H1 (cell line): ENCODE results near the gene SH2D1B. TPM values are rescaled to one million over a fixed set of nuclear protein-coding genes. Genes with fewer than 3 reads are reported as not detected.

Experiments used
- CTCF ChIA-PET: fragments of 300-600 bp; sonication (Branson Sonifier 250); formaldehyde crosslinking; loops from one replicate; lab custom pipeline; 2021; ENCODE audit not compliant: partially characterized antibody; lab: Charles Lee
- POLR2A ChIA-PET: fragments of 300-600 bp; sonication (Branson Sonifier 250); formaldehyde crosslinking; loops from one replicate; lab custom pipeline; 2021; ENCODE audit warnings: inconsistent platforms; ENCODE audit not compliant: partially characterized antibody; lab: Charles Lee
- DNase-seq, 2 experiments: peaks; one replicate each; pipeline versions ENCODE4 v3.0.0 to v3.0.0-alpha.2; 2010 to 2022; ENCODE audit warnings: low spot score in 2 of 2, low read depth in 1 of 2, mixed read lengths in 1 of 2
- FAIRE-seq: peaks from 2 replicates; lab custom pipeline; 2011; peaks lifted over from hg19 to GRCh38; lab: Jason Lieb, UNC
- H2AFZ ChIP-seq: 2 replicates; pipeline ENCODE4 v1.8.1; 2012; ENCODE audit warnings: low read length, inconsistent platforms
- H2AK5ac ChIP-seq: 2 replicates; pipeline ENCODE4 v1.6.1; 2013; ENCODE audit warnings: low read depth, low read length
- H2BK120ac ChIP-seq: replicated peaks from 2 replicates; pipeline ENCODE3; 2013; ENCODE audit warnings: low read depth, low read length, inconsistent platforms
- H2BK12ac ChIP-seq: 2 replicates; pipeline ENCODE4 v1.6.1; 2013; ENCODE audit warnings: low read depth, low read length
- H2BK15ac ChIP-seq: 2 replicates; pipeline ENCODE4 v1.6.1; 2013; ENCODE audit warnings: low read length
- H2BK20ac ChIP-seq: 2 replicates; pipeline ENCODE4 v1.6.1; 2013; ENCODE audit warnings: low read length
- H2BK5ac ChIP-seq: 2 replicates; pipeline ENCODE4 v1.6.1; 2013; ENCODE audit warnings: low read depth, low read length
- H3K14ac ChIP-seq: 2 replicates; pipeline ENCODE4 v1.6.1; 2013; ENCODE audit warnings: inconsistent platforms; ENCODE audit not compliant: insufficient read length
- H3K18ac ChIP-seq: 2 replicates; pipeline ENCODE4 v1.6.1; 2013; ENCODE audit warnings: low read length; ENCODE audit errors: extremely low read depth
- H3K23ac ChIP-seq: 2 replicates; pipeline ENCODE4 v1.6.1; 2013; ENCODE audit warnings: inconsistent platforms; ENCODE audit not compliant: insufficient read length
- H3K23me2 ChIP-seq: 2 replicates; pipeline ENCODE4 v1.6.1; 2013; ENCODE audit warnings: low read depth, low read length
- H3K27ac ChIP-seq: 2 replicates; pipeline ENCODE4 v1.6.1; 2011; ENCODE audit warnings: low read depth, low read length, inconsistent platforms
- H3K27me3 ChIP-seq, 4 experiments: replicated peaks in 1 of 4; 1 replicate in 1 of 4; 2 replicates in 3 of 4; pipeline versions ENCODE4 v1.6.1 to v1.8.1; 2011 to 2013; ENCODE audit warnings: low read length in 3 of 4, mild to moderate bottlenecking in 3 of 4, inconsistent platforms in 2 of 4, mixed read lengths in 2 of 4, moderate library complexity in 1 of 4; ENCODE audit not compliant: control insufficient read depth in 3 of 4, insufficient read depth in 3 of 4; ENCODE audit errors: extremely low read depth in 1 of 4
- H3K36me3 ChIP-seq, 4 experiments: 2 replicates each; pipeline versions ENCODE4 v1.6.1 to v1.8.1; 2011 to 2013; ENCODE audit warnings: mild to moderate bottlenecking in 4 of 4, low read length in 3 of 4, moderate library complexity in 2 of 4, control low read depth in 1 of 4, inconsistent platforms in 1 of 4; ENCODE audit not compliant: insufficient read depth in 4 of 4, control insufficient read depth in 2 of 4
- H3K4ac ChIP-seq: replicated peaks from 2 replicates; pipeline ENCODE3; 2013; ENCODE audit warnings: low read length, low read depth, mixed read lengths, inconsistent platforms; ENCODE audit not compliant: insufficient read length
- H3K4me1 ChIP-seq, 4 experiments: replicated peaks in 1 of 4; 1 replicate in 1 of 4; 2 replicates in 3 of 4; pipeline versions ENCODE4 v1.6.1 to v1.8.1; 2011 to 2013; ENCODE audit warnings: low read length in 3 of 4, inconsistent platforms in 2 of 4, mixed read lengths in 1 of 4; ENCODE audit not compliant: insufficient read depth in 4 of 4, control insufficient read depth in 3 of 4
- H3K4me2 ChIP-seq, 2 experiments: 2 replicates each; pipeline versions ENCODE4 v1.6.1 to v1.8.1; 2011 to 2013; ENCODE audit warnings: low read depth in 2 of 2, low read length in 2 of 2, control low read depth in 1 of 2, inconsistent platforms in 1 of 2, mild to moderate bottlenecking in 1 of 2; ENCODE audit not compliant: insufficient read depth in 1 of 2
- H3K4me3 ChIP-seq, 4 experiments: fragments of 200-600, 300-600 bp in 1 of 4; sonication (generic), shearing (Covaris generic), sonication (Bioruptor Twin) in 1 of 4; 2 replicates each; pipeline versions ENCODE4 v1.5.1 to v1.8.1; 2011 to 2016; ENCODE audit warnings: low read length in 4 of 4, low read depth in 3 of 4, control low read depth in 2 of 4, inconsistent platforms in 2 of 4, mild to moderate bottlenecking in 2 of 4, mixed read lengths in 1 of 4, moderate library complexity in 1 of 4; ENCODE audit not compliant: insufficient read depth in 2 of 4; ENCODE audit errors: extremely low read depth in 1 of 4
- H3K56ac ChIP-seq: replicated peaks from 2 replicates; pipeline ENCODE3; 2013; ENCODE audit warnings: low read depth, mild to moderate bottlenecking, mixed read lengths, low read length, inconsistent platforms; ENCODE audit not compliant: insufficient read length
- H3K79me1 ChIP-seq: 2 replicates; pipeline ENCODE4 v1.6.1; 2013; ENCODE audit warnings: low read depth, low read length, control low read depth
- H3K79me2 ChIP-seq, 2 experiments: 2 replicates each; pipeline versions ENCODE4 v1.6.1 to v1.8.1; 2012 to 2013; ENCODE audit warnings: low read length in 2 of 2, mild to moderate bottlenecking in 2 of 2, inconsistent platforms in 1 of 2; ENCODE audit not compliant: insufficient read depth in 2 of 2, control insufficient read depth in 1 of 2
- H3K9ac ChIP-seq, 4 experiments: replicated peaks in 1 of 4; 1 replicate in 1 of 4; 2 replicates in 3 of 4; pipeline versions ENCODE4 v1.6.1 to v1.8.1; 2011 to 2013; ENCODE audit warnings: low read depth in 3 of 4, low read length in 3 of 4, control low read depth in 2 of 4, mild to moderate bottlenecking in 2 of 4, moderate library complexity in 2 of 4, inconsistent platforms in 1 of 4; ENCODE audit errors: extremely low read depth in 1 of 4
- H3K9me3 ChIP-seq, 2 experiments: 2 replicates each; pipeline versions ENCODE4 v1.6.1 to v1.8.1; 2012 to 2013; ENCODE audit warnings: mild to moderate bottlenecking in 2 of 2, moderate library complexity in 2 of 2, control low read depth in 1 of 2, inconsistent platforms in 1 of 2, low read depth in 1 of 2, low read length in 1 of 2, mixed read lengths in 1 of 2; ENCODE audit not compliant: insufficient read depth in 2 of 2
- H4K20me1 ChIP-seq, 2 experiments: replicated peaks in 1 of 2; 2 replicates each; pipeline versions ENCODE3 to v1.8.1; 2011 to 2013; ENCODE audit warnings: inconsistent platforms in 2 of 2, low read length in 2 of 2, mild to moderate bottlenecking in 1 of 2; ENCODE audit not compliant: insufficient read depth in 2 of 2, control insufficient read depth in 1 of 2
- H4K5ac ChIP-seq: 2 replicates; pipeline ENCODE4 v1.6.1; 2013; ENCODE audit warnings: low read length, low read depth, mixed read lengths, inconsistent platforms; ENCODE audit not compliant: insufficient read length
- H4K8ac ChIP-seq: 2 replicates; pipeline ENCODE4 v1.8.0; 2013; ENCODE audit warnings: mild to moderate bottlenecking, moderate library complexity, low read length, inconsistent platforms; ENCODE audit not compliant: insufficient read depth; ENCODE audit errors: extremely low read depth
- H4K91ac ChIP-seq: replicated peaks from 2 replicates; pipeline ENCODE3; 2013; ENCODE audit warnings: low read length, mixed read lengths, inconsistent platforms; ENCODE audit not compliant: insufficient read length
- ASH2L ChIP-seq: fragments of 200-600, 300-600 bp; sonication (generic); IDR thresholded peaks from one replicate; pipeline ENCODE4 v1.7.1; 2017; ENCODE audit warnings: low read length
- BRCA1 ChIP-seq: IDR thresholded peaks from 2 replicates; pipeline ENCODE4 v1.6.1; 2012; ENCODE audit warnings: low read depth, low read length, improper control_type of control experiment
- EZH2 ChIP-seq: fragments of 200-600 bp; sonication (generic); IDR thresholded peaks from 2 replicates; pipeline ENCODE4 v1.7.1; 2012; ENCODE audit warnings: low read depth, mild to moderate bottlenecking, moderate library complexity, low read length, inconsistent platforms; ENCODE audit not compliant: severe bottlenecking
- FOSL1 ChIP-seq: IDR thresholded peaks from 2 replicates; pipeline ENCODE4 v1.6.1; 2011; ENCODE audit warnings: mild to moderate bottlenecking, low read depth, low read length, moderate library complexity; ENCODE audit not compliant: insufficient read depth
- GABPA ChIP-seq: IDR thresholded peaks from 2 replicates; pipeline ENCODE4 v1.6.1; 2011; ENCODE audit warnings: mild to moderate bottlenecking, low read length, moderate library complexity, borderline replicate concordance; ENCODE audit not compliant: insufficient read depth
- HDAC6 ChIP-seq: IDR thresholded peaks from one replicate; pipeline ENCODE4 v1.7.1; 2012; ENCODE audit warnings: low read depth, mild to moderate bottlenecking, inconsistent platforms, low read length, moderate library complexity
- JUND ChIP-seq: IDR thresholded peaks from 2 replicates; pipeline ENCODE4 v1.6.1; 2011; ENCODE audit warnings: mild to moderate bottlenecking, improper control_type of control experiment, low read length
- POU5F1 ChIP-seq: IDR thresholded peaks from 2 replicates; pipeline ENCODE4 v1.6.1; 2011; ENCODE audit warnings: low read depth, mild to moderate bottlenecking, low read length, moderate library complexity
- RBBP5 ChIP-seq: IDR thresholded peaks from 2 replicates; pipeline ENCODE4 v1.7.1; 2012; ENCODE audit warnings: low read depth, mild to moderate bottlenecking, inconsistent platforms, low read length, moderate library complexity, borderline replicate concordance
- SIRT6 ChIP-seq: IDR thresholded peaks from one replicate; pipeline ENCODE4 v1.7.1; 2012; ENCODE audit warnings: low read length, inconsistent platforms
- TBP ChIP-seq: IDR thresholded peaks from 2 replicates; pipeline ENCODE4 v1.6.1; 2011; ENCODE audit warnings: low read depth, low read length, improper control_type of control experiment
- USF2 ChIP-seq: IDR thresholded peaks from 2 replicates; pipeline ENCODE4 v1.6.1; 2011; ENCODE audit warnings: low read length, improper control_type of control experiment
- WGBS, 2 experiments: shearing (Covaris generic) in 1 of 2; methylation state at CpG; one replicate each; pipeline versions ENCODE4 v1.1.6 to v1.1.7; 2013 to 2015; ENCODE audit warnings: low lambda C conversion rate in 2 of 2, mixed read lengths in 2 of 2, inconsistent platforms in 1 of 2, low coverage in 1 of 2, missing lambda C conversion rate in 1 of 2; ENCODE audit not compliant: insufficient replicate concordance in 2 of 2, insufficient coverage in 1 of 2, insufficient read length in 1 of 2; ENCODE audit errors: extremely low coverage in 1 of 2, missing lambda C conversion rate in 1 of 2; 5-methylcytosine and 5-hydroxymethylcytosine counted together
- polyA plus RNA-seq, 7 experiments: library from polyadenylated mRNA; depleted of rRNA in 3 of 7; stranded (reverse) in 5 of 7; unstranded in 2 of 7; fragments of >200 nt in 5 of 7; fragments of 200-250 nt in 2 of 7; gene quantifications; 1 replicate in 5 of 7; 2 replicates in 1 of 7; 4 replicates in 1 of 7; pipeline versions ENCODE4 v1.2.1 to v1.2.3, GENCODE V29; 2011 to 2013; ENCODE audit warnings: missing spikeins in 2 of 7, mixed read lengths in 2 of 7
- total RNA-seq: library from RNA; stranded (reverse); fragmentation: NEBNext Ultra II Directional; extraction: Animal tissue kit (Norgen Biotek cat#: 25700); gene quantifications from 2 replicates; pipeline ENCODE4 v1.2.1, GENCODE V29; 2021

SH2D1B gene
- total and polyA plus RNA-seq, 2 of the 8 experiments (the other 6 are each of a cell fraction or from before 2014, with no cell fraction given): not detected

- 89% methylated on average over 5 of the region's 5 CpGs; no CpG with 5 or more reads in 1 of the 2 experiments for WGBS, 2 experiments
- no peaks in the 10 kb centered on the region for H3K9me3 ChIP-seq
- H3K36me3 ChIP-seq: 0 out of 8 replicates have a peak, but pooled peaks cover 0 to 2% (median 0%) of the 10 kb centered on the region in 4 experiments
- no peaks in the 10 kb centered on the region for H3K79me2 ChIP-seq
- TF ChIP-seq TBP (no peak), ASH2L (no peak), BRCA1 (no peak), FOSL1 (no peak), HDAC6 (no peak), JUND (no peak), SIRT6 (no peak), POU5F1 (no peak), EZH2 (no peak), RBBP5 (no peak), USF2 (no peak), GABPA (no peak)
- H4K8ac ChIP-seq: no peak overlapping the region
- no peak overlapping the region for H2BK12ac ChIP-seq
- H4K5ac ChIP-seq: no peak overlapping the region
- no peak overlapping the region for H2BK15ac ChIP-seq
- H3K27ac ChIP-seq: no peak overlapping the region
- no peak overlapping the region for H2BK120ac ChIP-seq
- ChIA-PET POLR2A (no interaction called here), CTCF (interaction anchor here (1.4 kb wide), 1 partner anchor 30 kb away, joined by 5 read pairs; no protein-coding TSS in a partner anchor)
- peaks cover 0 to 2% of the 10 kb centered on the region in 2 experiments for H4K20me1 ChIP-seq
- H3K56ac ChIP-seq: no peak overlapping the region
- no peak overlapping the region for H3K18ac ChIP-seq
- H2BK20ac ChIP-seq: no peak overlapping the region
- H3K4ac ChIP-seq: no peak overlapping the region
- H2BK5ac ChIP-seq: no peak overlapping the region
- H3K4me2 ChIP-seq: no peak overlapping the region
- no peak overlapping the region for H2AK5ac ChIP-seq
- no peak for DNase-seq
- no peak overlapping the region for H3K14ac ChIP-seq
- FAIRE-seq: no peak
- no peak overlapping the region for H2AFZ ChIP-seq
- H3K9ac ChIP-seq: no peak overlapping the region
- H4K91ac ChIP-seq: no peak overlapping the region
- H3K27me3 ChIP-seq: no peaks in the 10 kb centered on the region
- H3K79me1 ChIP-seq: no peaks in the 10 kb centered on the region
- H3K4me1 ChIP-seq: no peaks in the 10 kb centered on the region
- H3K4me3 ChIP-seq: no peak overlapping the region
- no peaks in the 10 kb centered on the region for H3K23me2 ChIP-seq
- no peak overlapping the region for H3K23ac ChIP-seq
Observed at GRCh38 chr1:162361349-162361748, 50.6 kb downstream of the SH2D1B start.
